Heart right ventricle (tissue), 16 donors: Measurements from ENCODE around the gene ADGRD2. TPM values are rescaled to one million over a fixed set of nuclear protein-coding genes. Genes with fewer than 3 reads are reported as not detected.

Source experiments
- ATAC-seq, 8 donors: fragments of 200-7000 bp; cut with Tn5 transposase; one replicate each; pipeline ENCODE4 v1.9.1; 2020; ENCODE audit warnings: mild to moderate bottlenecking in 8 of 8, moderate library complexity in 8 of 8, moderate number of reproducible peaks in 1 of 8
- DNase-seq, 2 donors: peaks; one replicate each; pipeline ENCODE4 v3.0.0-alpha.2; 2020
- H3K27ac ChIP-seq, 10 donors: fragments of 200-600 bp; sonication (generic) in 2 of 10; one replicate each; pipeline versions ENCODE4 v1.5.0 to v1.8.0; 2020 to 2022; ENCODE audit warnings: mild to moderate bottlenecking in 3 of 10
- H3K27me3 ChIP-seq, 7 donors: fragments of 200-600 bp; one replicate each; pipeline ENCODE4 v1.8.0; 2021 to 2022; ENCODE audit warnings: mild to moderate bottlenecking in 2 of 7
- H3K36me3 ChIP-seq, 9 donors: fragments of 200-600 bp; sonication (generic) in 1 of 9; one replicate each; pipeline versions ENCODE4 v1.5.0 to v1.8.0; 2020 to 2022; ENCODE audit warnings: mild to moderate bottlenecking in 2 of 9
- H3K4me1 ChIP-seq, 9 donors: fragments of 200-600 bp; sonication (generic) in 1 of 9; one replicate each; pipeline versions ENCODE4 v1.5.0 to v1.8.0; 2020 to 2022; ENCODE audit warnings: mild to moderate bottlenecking in 4 of 9
- H3K4me3 ChIP-seq, 10 donors: fragments of 200-600 bp; sonication (generic) in 2 of 10; one replicate each; pipeline versions ENCODE4 v1.5.0 to v1.8.0; 2020 to 2022; ENCODE audit warnings: mild to moderate bottlenecking in 7 of 10, moderate library complexity in 2 of 10
- H3K9me3 ChIP-seq, 11 donors: fragments of 200-600 bp in 10 of 11; sonication (generic) in 2 of 11; one replicate each; pipeline versions ENCODE4 v1.5.0 to v1.8.0; 2013 to 2022; ENCODE audit warnings: mild to moderate bottlenecking in 2 of 11, control low read depth in 1 of 11, moderate library complexity in 1 of 11
- CTCF ChIP-seq, 9 donors: fragments of 200-600 bp; sonication (generic) in 2 of 9; IDR thresholded peaks; one replicate each; pipeline versions ENCODE4 v1.5.0 to v1.8.0; 2021 to 2022; ENCODE audit warnings: antibody characterized with exemption in 9 of 9, mild to moderate bottlenecking in 5 of 9, moderate library complexity in 1 of 9
- WGBS, 2 donors: extraction: QIAGEN DNeasy Blood & Tissue Kit; methylation state at CpG; one replicate each; pipeline ENCODE4 v1.1.7; 2013; ENCODE audit warnings: inconsistent platforms in 1 of 2; 5-methylcytosine and 5-hydroxymethylcytosine counted together
- intact Hi-C, 10 donors: fragments of 100-400 bp; cut with DNase I; formaldehyde crosslinking; loops; one replicate each; pipeline versions ENCODE4 v1.11.1 to v1.14.2; 2022
- polyA plus RNA-seq, 2 donors: library from polyadenylated mRNA; stranded (reverse); fragments of 200-250 nt; gene quantifications; one replicate each; pipeline ENCODE4 v1.2.3, GENCODE V29; 2013
- total RNA-seq, 10 donors: library from RNA; stranded (reverse); fragmentation: NEBNext Ultra II Directional in 3 of 10; extraction: Animal tissue kit (Norgen Biotek cat#: 25700) in 3 of 10; gene quantifications; one replicate each; pipeline versions ENCODE4 v1.2.1 to v1.2.4, GENCODE V29; 2021 to 2023
- donor health status: Arrhythmogenic right ventricular cardiomyopathy.
- donor health status: ischemic (EF 13 %, LVEDD 7.1; RV severe dilation, severe dysfunction).
- donor health status: healthy with polysubstance abuse.
- donor health status: DM: no; HTN: yes; CAD: no.
- donor health status: DM: no; HTN: no; CAD: no.
- donor health status: ischemic (EF 25% LVEDD 6.9; RV normal size, moderate dysfunction).
- donor health status: ischemic (EF 25% LVEDD 5.7; RV mildly dilated, moderate dysfunction).
- donor health status: healthy.
- donor health status: DM: yes; HTN: yes; CAD: no.
- donor health status: Ischemic cardiomyopathy.
- donor health status: ischemic (EF 35%, LVEDD 5.7; RV mildly dilated, moderate dysfunction).
- donor health status: nonischemic (EF 11% LVEDD 7.7; RV severe dilation, severe dysfunction).
- donor health status: DM: yes; HTN: yes; CAD: no.
- donor health status: PGD.
- donor health status: ischemic (EF 29% LVEDD 5.4; RV normal size, mild dysfunction).
- donor health status: nonischemic (EF 23%, LVEDD 6.1; RV moderate dilation, normal function).

The ADGRD2 gene
- total and polyA plus RNA-seq, 12 donors, result 0.03 to 0.68 TPM; not detected in 10

DNA sequence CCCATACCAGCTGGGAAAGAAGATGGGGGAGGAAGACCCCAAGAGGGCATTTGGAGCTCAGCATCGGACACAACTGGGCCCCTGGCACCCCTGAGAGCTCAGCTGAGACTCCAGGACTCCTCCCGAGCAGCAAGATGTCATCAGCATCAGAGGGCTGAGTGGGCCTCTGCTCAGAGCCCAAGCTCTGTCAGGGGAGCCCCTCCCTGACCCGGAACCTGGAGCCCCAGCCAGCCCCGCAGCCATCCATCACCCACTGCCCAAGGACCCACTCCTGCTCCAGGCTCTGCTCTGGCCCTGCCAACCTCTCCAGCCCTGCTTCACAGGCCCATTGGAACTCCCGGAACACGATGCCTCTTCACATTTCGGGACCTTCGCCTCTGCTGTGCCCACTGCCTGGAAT, 47.2 kb downstream of the ADGRD2 start:
- H3K27me3 ChIP-seq, result peaks cover 2 to 64% (median 38%) of the 10 kb centered on the region in 7 donors

GRCh38 chr9:124498040-124498439, 47.8 kb downstream of the ADGRD2 start:
- TF ChIP-seq CTCF (IDR thresholded peaks at IDR 0.05), result no peak
- ATAC-seq (no peak), DNase-seq (no peak)
- Histone ChIP-seq H3K27me3 (peaks cover 8 to 64% (median 44%) of the 10 kb centered on the region in 7 donors), H3K4me1 (peaks cover 0 to 3% (median 1%) of the 10 kb centered on the region in 9 donors), H3K9me3 (no peaks in the 10 kb centered on the region), H3K27ac (no peak overlapping the region), H3K4me3 (no peak overlapping the region), H3K36me3 (no peaks in the 10 kb centered on the region)
- intact Hi-C loops, result no loop called here
- 62 to 70% methylated on average over 6 of the region's 6 CpGs for WGBS, 2 donors

More for the DNA sequence above, 47.2 kb downstream of the ADGRD2 start:
- Histone ChIP-seq H3K9me3 (no peaks in the 10 kb centered on the region), H3K36me3 (no peaks in the 10 kb centered on the region), H3K27ac (no peak overlapping the region), H3K4me3 (no peak overlapping the region), H3K4me1 (no peaks in the 10 kb centered on the region)
- intact Hi-C loops, result no loop called here
- DNase-seq (no peak), ATAC-seq (no peak)
- TF ChIP-seq CTCF (IDR thresholded peaks at IDR 0.05), result no peak
- WGBS, 2 donors, result 86 to 97% methylated on average over 8 of the region's 8 CpGs

- no peak for TF ChIP-seq CTCF (IDR thresholded peaks at IDR 0.05)
- no peaks in the 10 kb centered on the region for H3K36me3 ChIP-seq
- DNase-seq (no peak), ATAC-seq (no peak)
- no peak overlapping the region for H3K27ac ChIP-seq
- 78 to 80% methylated on average over 15 of the region's 15 CpGs for WGBS, 2 donors
- intact Hi-C loops, result no loop called here
- H3K4me3 ChIP-seq, result no peak overlapping the region
- H3K27me3 ChIP-seq, result peaks cover 14 to 68% (median 50%) of the 10 kb centered on the region in 7 donors
- no peaks in the 10 kb centered on the region for H3K9me3 ChIP-seq
- H3K4me1 ChIP-seq, result peaks cover 0 to 8% (median 3%) of the 10 kb centered on the region in 9 donors
Measured at GRCh38 chr9:124498499-124499146, 48.4 kb downstream of the ADGRD2 start.

DNA sequence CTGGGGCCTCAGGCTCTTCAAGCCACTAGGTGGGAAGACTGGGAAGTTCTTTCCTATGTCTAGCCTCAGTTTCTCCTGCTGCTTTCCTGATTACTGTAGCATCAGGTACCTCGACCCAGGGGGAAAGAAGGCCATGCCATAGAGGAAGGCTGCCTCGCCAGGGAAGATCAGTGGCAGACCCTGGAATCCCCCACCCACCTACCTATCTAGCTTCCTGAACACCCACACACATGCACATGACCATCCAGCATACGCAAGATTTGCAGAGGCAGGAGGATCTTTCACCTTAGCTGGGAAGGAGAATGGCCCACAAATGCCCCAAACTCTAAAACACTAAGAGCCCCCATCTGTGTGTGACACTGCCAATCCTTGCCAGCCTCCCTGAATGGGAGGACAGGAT, 49.0 kb downstream of the ADGRD2 start:
- intact Hi-C loops, result no loop called here
- no peak overlapping the region for H3K4me3 ChIP-seq
- TF ChIP-seq CTCF (IDR thresholded peaks at IDR 0.05), result no peak
- DNase-seq, result no peak
- peaks cover 16 to 74% (median 56%) of the 10 kb centered on the region in 7 donors for H3K27me3 ChIP-seq
- 84 to 85% methylated on average over 3 of the region's 3 CpGs for WGBS, 2 donors
- H3K36me3 ChIP-seq, result no peaks in the 10 kb centered on the region
- ATAC-seq, result no peak
- H3K9me3 ChIP-seq, result no peaks in the 10 kb centered on the region
- H3K4me1 ChIP-seq, result peaks cover 0 to 14% (median 5%) of the 10 kb centered on the region in 9 donors
- no peak overlapping the region for H3K27ac ChIP-seq
